Fibroblast of lung (primary cell): ENCODE measurements around the gene B3GNT7. TPM values are rescaled to one million over a fixed set of nuclear protein-coding genes. Genes with fewer than 3 reads are reported as not detected.

Experiments used
- DNase-seq, 2 donors: peaks; one replicate each; pipeline versions ENCODE4 v3.0.0 to v3.0.0-alpha.2; 2010; ENCODE audit warnings: low read depth in 2 of 2
- H2AFZ ChIP-seq: 2 replicates; pipeline ENCODE4 v1.5.1; 2012; ENCODE audit warnings: low read length, control low read depth, inconsistent platforms
- H3K27ac ChIP-seq: 2 replicates; pipeline ENCODE4 v1.5.1; 2011; ENCODE audit warnings: low read length, control low read depth; ENCODE audit not compliant: insufficient read depth
- H3K27me3 ChIP-seq: 2 replicates; pipeline ENCODE4 v1.5.1; 2011; ENCODE audit warnings: mild to moderate bottlenecking, low read length; ENCODE audit not compliant: control insufficient read depth, insufficient read depth
- H3K36me3 ChIP-seq: 2 replicates; pipeline ENCODE4 v1.5.1; 2011; ENCODE audit warnings: low read length; ENCODE audit not compliant: control insufficient read depth, insufficient read depth
- H3K4me1 ChIP-seq: 2 replicates; pipeline ENCODE4 v1.5.1; 2011; ENCODE audit warnings: low read length; ENCODE audit not compliant: control insufficient read depth, insufficient read depth; ENCODE audit errors: extremely low read depth
- H3K4me2 ChIP-seq: 2 replicates; pipeline ENCODE4 v1.5.1; 2011; ENCODE audit warnings: low read length, control low read depth; ENCODE audit not compliant: insufficient read depth; ENCODE audit errors: extremely low read depth
- H3K4me3 ChIP-seq, 4 experiments: fragments of 200-600 bp in 1 of 4; sonication (generic) in 1 of 4; replicated peaks in 1 of 4; 2 replicates each; pipeline ENCODE4 v1.5.1; 2011 to 2016; ENCODE audit warnings: low read length in 4 of 4, low read depth in 3 of 4, mild to moderate bottlenecking in 3 of 4, control low read depth in 2 of 4, inconsistent platforms in 1 of 4, mixed read lengths in 1 of 4; ENCODE audit not compliant: insufficient read depth in 1 of 4; ENCODE audit errors: control extremely low read depth in 1 of 4
- H3K79me2 ChIP-seq: 2 replicates; pipeline ENCODE4 v1.5.1; 2012; ENCODE audit warnings: mild to moderate bottlenecking, low read length, inconsistent platforms; ENCODE audit not compliant: control insufficient read depth, insufficient read depth
- H3K9ac ChIP-seq: 2 replicates; pipeline ENCODE4 v1.5.1; 2011; ENCODE audit warnings: mild to moderate bottlenecking, low read length, control low read depth; ENCODE audit not compliant: insufficient read depth
- H3K9me3 ChIP-seq: 2 replicates; pipeline ENCODE4 v1.5.1; 2012; ENCODE audit warnings: low read depth, low read length; ENCODE audit not compliant: control insufficient read depth, insufficient read depth
- H4K20me1 ChIP-seq: 2 replicates; pipeline ENCODE4 v1.5.1; 2011; ENCODE audit warnings: low read length; ENCODE audit not compliant: control insufficient read depth, insufficient read depth; ENCODE audit errors: extremely low read depth
- EZH2 ChIP-seq: IDR thresholded peaks from 2 replicates; pipeline ENCODE4 v1.5.1; 2012; ENCODE audit warnings: low read length, control low read depth, mild to moderate bottlenecking; ENCODE audit errors: missing control alignments
- polyA plus RNA-seq, 2 donors: library from polyadenylated mRNA; depleted of rRNA in 1 of 2; stranded (reverse) in 1 of 2; unstranded in 1 of 2; fragments of >200 nt; gene quantifications; 2 replicates each; pipeline ENCODE4 v1.2.1, GENCODE V29; 2011 to 2012; ENCODE audit warnings: missing spikeins in 1 of 2
- total RNA-seq: library from RNA; depleted of rRNA; stranded (reverse); fragments of >200 nt; gene quantifications from 2 replicates; pipeline ENCODE4 v1.2.1, GENCODE V29; 2014
- TF ChIP-seq, protein P1 (sequence below), 2 donors: IDR thresholded peaks in 1 of 2; conservative IDR thresholded peaks in 1 of 2; 1 replicate in 1 of 2; 2 replicates in 1 of 2; pipeline ENCODE4 v1.5.1; 2011 to 2012; ENCODE audit warnings: low read length in 2 of 2, control low read depth in 1 of 2, inconsistent platforms in 1 of 2, low read depth in 1 of 2, mild to moderate bottlenecking in 1 of 2

B3GNT7 gene
- total and polyA plus RNA-seq, 2 donors (not counting 1 experiment from before 2014, with no cell fraction given) = 0.06 to 0.17 TPM

DNA sequence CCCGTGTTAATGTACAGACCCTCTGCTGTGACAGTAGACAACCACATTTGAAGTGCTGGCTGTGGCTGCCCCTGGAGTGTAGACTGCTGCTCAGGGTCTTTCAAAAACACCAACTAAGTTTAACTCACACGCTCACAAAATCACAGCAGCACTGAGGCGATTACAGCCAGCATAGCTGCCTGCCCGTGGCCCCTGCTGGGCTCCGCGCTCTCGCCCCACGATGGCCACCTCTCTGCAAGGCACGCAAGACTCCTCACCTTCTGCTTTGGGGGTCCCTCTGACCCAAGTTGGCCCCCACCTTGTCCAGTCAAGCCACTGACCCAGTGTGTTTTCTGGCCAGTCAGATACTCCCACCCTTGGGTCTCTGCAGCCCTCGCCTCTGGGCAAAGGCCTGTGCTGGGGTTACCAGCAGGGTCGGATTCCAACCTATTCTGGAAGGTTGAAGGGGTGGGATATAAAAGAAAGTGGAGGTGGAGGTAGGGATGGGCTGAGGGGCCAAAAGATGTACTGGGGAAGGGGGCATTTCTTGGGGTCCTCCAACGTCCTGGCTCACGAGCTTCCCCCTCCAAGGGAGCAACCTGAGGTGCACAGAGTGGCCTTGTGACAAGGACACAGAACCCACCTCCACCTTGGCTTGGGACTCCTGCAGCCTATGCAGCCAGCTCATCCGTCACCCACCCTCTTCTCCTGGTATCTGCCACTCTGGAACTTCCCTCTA lies 2.9 kb upstream of the B3GNT7 start:
- H3K27me3 ChIP-seq = peaks cover 25% of the 10 kb centered on the region
- DNase-seq = no peak
- H3K4me1 ChIP-seq = no peaks in the 10 kb centered on the region
- no peak overlapping the region for H3K9ac ChIP-seq
- H3K4me3 ChIP-seq = no peak overlapping the region
- H4K20me1 ChIP-seq = no peaks in the 10 kb centered on the region
- no peaks in the 10 kb centered on the region for H3K9me3 ChIP-seq
- no peak for TF ChIP-seq EZH2
- TF ChIP-seq, protein P1, sequence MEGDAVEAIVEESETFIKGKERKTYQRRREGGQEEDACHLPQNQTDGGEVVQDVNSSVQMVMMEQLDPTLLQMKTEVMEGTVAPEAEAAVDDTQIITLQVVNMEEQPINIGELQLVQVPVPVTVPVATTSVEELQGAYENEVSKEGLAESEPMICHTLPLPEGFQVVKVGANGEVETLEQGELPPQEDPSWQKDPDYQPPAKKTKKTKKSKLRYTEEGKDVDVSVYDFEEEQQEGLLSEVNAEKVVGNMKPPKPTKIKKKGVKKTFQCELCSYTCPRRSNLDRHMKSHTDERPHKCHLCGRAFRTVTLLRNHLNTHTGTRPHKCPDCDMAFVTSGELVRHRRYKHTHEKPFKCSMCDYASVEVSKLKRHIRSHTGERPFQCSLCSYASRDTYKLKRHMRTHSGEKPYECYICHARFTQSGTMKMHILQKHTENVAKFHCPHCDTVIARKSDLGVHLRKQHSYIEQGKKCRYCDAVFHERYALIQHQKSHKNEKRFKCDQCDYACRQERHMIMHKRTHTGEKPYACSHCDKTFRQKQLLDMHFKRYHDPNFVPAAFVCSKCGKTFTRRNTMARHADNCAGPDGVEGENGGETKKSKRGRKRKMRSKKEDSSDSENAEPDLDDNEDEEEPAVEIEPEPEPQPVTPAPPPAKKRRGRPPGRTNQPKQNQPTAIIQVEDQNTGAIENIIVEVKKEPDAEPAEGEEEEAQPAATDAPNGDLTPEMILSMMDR (conservative IDR thresholded peaks at IDR 0.05 in 1 of 2, IDR thresholded peaks at IDR 0.05 in 1 of 2; ENCODE audit: low read depth in 1 of 2, low read length in 2 of 2) = no peak
- H2AFZ ChIP-seq = no peak overlapping the region
- H3K4me2 ChIP-seq = no peak overlapping the region
- H3K27ac ChIP-seq = no peak overlapping the region
- H3K79me2 ChIP-seq = no peaks in the 10 kb centered on the region
- no peaks in the 10 kb centered on the region for H3K36me3 ChIP-seq

DNA sequence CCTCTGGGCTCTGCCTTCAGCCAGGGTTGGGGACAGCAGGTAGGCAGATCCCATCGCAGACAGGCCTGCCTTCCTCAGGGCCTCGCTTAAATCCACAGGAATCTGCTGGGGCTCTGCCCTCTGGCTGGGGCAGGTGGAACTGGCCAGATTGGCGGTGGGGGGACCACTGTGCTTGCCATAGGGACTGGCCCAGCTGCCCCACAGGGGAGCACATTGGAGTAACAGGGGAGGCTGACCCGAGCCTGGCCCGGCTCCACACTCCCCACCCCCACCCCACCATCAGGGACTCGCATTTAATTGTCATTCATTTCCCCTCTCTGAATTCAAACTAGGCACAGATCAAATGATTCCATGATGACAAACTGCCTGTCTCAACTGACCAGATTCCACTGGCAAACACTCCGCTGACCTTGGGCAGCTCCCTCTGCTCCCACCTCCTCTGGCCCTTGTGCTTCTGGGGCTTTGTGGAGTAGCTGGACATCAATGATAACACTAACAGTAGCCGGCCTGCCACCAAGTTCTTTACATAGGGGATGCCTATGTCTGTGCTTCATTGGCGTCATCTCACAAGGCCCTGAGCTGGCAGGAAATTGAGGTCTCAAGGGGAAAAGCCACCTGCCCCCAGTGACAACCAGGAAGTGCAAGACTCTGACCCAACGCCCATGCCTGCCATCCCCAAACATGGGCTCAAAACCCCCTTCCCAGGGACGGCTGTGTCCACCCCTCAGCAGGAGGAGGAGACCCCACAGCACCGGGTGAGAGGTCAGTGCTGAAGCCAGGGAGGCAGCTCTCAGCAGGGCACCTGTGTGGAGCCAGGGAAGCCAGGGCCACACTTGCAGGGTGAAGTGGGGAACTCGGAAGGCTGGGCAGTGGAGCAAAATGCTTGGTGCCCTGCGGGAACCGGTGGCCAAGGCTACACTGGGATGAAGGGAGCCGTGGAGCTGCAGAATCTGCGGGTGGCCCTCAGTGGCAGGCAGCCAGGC lies 2.1 kb upstream of the B3GNT7 start:
- Histone ChIP-seq H3K36me3 (no peaks in the 10 kb centered on the region), H2AFZ (no peak overlapping the region), H3K4me1 (no peaks in the 10 kb centered on the region), H3K27ac (no peak overlapping the region), H3K4me2 (no peak overlapping the region), H3K79me2 (no peaks in the 10 kb centered on the region), H3K9ac (no peak overlapping the region), H3K27me3 (peaks cover 25% of the 10 kb centered on the region), H3K9me3 (no peaks in the 10 kb centered on the region), H3K4me3 (no peak overlapping the region), H4K20me1 (no peaks in the 10 kb centered on the region)
- no peak for TF ChIP-seq EZH2
- TF ChIP-seq, protein P1 (conservative IDR thresholded peaks at IDR 0.05 in 1 of 2, IDR thresholded peaks at IDR 0.05 in 1 of 2; ENCODE audit: low read depth in 1 of 2, low read length in 2 of 2) = peak in 1 of 2 donors; percentile 10
- no peak for DNase-seq
